Measurements from ENCODE around the gene TOLLIP.

Gene TOLLIP

DNA sequence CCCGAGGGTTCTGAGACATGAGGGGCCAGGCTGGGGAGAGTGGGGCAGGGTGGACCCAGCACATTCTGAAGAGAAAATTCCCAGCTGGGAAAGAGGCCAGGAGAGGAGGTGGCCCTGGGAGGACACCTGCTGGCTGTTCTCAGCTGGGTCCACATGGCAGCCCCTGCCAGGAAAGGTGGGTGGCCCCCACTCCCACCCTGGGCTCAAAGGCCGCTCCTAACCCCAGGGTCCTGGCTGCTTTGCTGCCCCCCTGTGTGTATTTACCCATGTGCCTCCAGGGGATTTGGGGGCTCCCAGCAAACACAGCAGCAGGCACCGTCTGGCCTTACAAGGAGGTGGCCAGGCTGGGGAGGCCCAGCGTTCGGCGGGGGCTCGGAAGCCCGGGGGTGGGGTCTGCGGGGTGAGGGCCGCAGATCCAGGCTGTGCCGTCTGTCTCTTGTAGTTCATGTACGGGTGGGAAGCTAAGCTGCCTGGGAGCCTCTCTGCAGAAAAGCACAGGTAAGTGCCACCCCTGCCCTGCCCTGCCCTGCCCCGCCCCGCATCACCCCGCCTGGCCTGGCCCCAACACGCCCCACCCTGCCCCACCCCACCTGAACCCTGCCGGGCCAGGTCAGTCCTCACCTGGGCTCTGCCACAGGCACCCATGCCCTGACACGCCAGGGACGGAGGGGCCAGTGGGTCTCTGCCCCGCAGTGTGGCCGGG, 75.9 kb downstream of the TOLLIP start:
- no peak for DNase-seq (ENCODE audit: low read depth in 2 of 3, low spot score in 2 of 3)

DNA sequence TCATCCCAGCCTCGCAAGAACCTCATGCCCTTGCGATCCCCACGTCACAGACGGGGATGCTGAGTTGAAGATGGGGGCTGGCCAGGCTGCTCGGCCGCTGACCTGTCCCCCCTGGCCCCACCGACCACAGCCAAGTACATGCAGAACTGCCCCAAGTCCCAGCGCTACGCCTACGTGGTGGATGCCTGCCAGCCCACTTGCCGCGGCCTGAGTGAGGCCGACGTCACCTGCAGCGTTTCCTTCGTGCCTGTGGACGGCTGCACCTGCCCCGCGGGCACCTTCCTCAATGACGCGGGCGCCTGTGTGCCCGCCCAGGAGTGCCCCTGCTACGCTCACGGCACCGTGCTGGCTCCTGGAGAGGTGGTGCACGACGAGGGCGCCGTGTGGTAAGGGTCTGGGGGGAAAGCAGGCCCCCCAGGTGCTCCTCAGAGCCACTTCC, 76.5 kb downstream of the TOLLIP start:
- no peak for DNase-seq (ENCODE audit: low read depth in 2 of 3, low spot score in 2 of 3)

DNA sequence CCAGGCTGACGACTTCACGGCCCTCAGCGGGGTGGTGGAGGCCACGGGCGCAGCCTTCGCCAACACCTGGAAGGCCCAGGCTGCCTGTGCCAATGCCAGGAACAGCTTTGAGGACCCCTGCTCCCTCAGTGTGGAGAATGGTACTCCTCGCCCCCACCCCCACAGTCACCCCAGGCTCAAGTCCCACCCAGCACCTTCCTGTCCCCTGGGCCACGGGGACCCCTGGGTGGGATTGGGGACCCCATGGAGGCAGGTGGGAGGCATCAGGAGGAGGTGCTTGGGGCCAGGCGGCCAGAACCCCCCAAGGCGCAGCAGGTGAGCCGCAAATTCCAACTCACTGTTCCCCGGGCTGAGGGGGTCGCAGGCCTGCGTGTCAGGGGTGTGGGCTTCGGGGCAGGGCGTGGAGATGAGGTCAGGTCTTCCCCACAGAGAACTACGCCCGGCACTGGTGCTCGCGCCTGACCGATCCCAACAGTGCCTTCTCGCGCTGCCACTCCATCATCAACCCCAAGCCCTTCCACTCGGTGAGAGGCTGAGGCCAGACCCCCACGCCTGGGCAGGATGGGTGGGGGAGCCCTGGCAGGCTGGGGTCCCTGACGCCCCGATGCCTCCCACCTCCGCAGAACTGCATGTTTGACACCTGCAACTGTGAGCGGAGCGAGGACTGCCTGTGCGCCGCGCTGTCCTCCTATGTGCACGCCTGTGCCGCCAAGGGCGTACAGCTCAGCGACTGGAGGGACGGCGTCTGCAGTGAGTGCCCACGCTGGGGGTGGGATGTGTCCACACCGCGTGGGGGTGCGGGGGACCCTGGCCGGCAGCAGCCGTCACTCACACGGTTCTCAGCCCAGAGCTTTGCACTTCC, 77.2 kb downstream of the TOLLIP start:
- DNase-seq (ENCODE audit: low read depth in 2 of 3, low spot score in 2 of 3), result no peak

DNA sequence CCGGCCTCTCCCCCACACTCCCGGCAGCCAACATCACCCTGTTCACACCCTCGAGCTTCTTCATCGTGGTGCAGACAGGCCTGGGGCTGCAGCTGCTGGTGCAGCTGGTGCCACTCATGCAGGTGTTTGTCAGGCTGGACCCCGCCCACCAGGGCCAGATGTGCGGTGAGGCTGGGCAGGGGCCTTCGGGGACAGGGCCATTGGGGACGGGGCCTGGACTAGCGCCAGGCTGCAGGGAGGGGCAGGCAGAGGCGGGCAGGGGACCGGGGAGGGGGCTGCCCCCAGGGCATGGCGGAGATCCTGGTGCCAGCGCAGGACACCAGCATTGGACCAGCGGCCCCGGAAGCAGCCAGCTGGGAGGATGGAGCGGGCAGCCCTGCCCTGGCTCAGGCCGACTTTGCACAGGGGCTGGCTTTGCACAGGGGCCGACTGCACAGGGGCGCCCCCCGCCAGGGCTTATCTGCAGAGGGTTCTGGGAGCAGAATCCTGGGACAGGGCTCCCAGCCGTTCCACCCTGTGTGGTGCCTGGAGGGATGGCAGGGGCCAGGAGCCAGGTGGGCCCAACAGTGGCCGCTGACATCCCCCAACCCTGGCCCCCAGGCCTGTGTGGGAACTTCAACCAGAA, 77.9 kb downstream of the TOLLIP start:
- no peak for DNase-seq (ENCODE audit: low read depth in 2 of 3, low spot score in 2 of 3)

DNA sequence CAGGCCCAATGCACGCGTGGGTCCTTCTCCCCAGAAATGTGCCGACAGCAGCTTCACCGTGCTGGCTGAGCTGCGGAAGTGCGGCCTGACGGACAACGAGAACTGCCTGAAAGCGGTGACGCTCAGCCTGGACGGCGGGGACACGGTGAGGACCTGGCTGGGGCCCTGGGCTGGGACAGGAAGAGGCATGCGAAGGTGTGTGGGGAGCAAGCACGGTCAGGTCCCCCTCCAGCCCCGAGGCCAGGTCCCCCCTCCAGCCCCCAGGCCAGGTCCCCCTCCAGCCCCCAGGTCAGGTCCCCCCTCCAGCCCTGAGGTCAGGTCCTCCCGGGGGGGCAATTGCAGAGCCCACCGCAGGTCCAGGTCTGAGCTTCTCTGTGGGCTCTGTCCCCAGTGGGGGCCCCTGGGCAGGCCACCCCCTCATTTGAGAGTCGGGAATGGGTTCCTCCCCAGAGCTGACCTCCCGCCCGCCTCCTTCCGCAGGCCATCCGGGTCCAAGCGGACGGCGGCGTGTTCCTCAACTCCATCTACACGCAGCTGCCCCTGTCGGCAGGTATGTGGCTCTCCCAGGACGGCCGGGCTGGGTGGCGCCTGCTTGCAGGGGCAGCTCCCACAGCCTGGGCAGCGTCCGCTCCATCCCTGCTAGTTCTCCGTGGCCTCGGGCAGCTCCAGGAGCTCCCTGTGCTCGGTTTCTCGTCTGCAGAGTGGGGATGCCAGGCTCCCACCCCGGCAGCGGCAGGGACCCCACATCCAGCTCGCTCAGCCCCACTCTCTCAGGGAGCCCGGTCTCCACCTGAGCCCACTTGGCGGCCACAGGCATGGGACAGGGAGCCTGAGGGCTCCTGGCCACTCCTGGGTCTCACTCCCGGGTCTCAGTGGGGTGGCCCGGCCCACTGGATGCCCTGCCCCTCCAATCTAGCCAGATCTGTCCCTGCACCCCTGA, 78.7 kb downstream of the TOLLIP start:
- DNase-seq (ENCODE audit: low read depth in 2 of 3, low spot score in 2 of 3), result no peak

DNA sequence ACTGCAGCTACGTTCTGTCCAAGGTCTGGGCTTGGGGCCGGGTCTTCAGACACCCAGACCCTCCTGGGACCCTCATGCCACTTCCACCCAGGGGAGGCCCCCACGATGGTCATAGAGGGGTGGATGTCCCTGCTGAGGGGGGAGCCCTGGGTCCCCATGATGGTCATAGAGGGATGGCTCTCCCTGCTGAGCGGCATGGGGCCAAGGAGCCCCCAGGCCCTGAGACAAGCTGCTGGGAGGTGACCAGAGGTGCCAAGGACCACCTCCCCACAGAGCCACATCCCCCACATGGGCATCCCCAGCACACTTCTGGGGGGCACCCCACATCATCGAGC, 79.3 kb downstream of the TOLLIP start:
- DNase-seq (ENCODE audit: low read depth in 2 of 3, low spot score in 2 of 3), result no peak

DNA sequence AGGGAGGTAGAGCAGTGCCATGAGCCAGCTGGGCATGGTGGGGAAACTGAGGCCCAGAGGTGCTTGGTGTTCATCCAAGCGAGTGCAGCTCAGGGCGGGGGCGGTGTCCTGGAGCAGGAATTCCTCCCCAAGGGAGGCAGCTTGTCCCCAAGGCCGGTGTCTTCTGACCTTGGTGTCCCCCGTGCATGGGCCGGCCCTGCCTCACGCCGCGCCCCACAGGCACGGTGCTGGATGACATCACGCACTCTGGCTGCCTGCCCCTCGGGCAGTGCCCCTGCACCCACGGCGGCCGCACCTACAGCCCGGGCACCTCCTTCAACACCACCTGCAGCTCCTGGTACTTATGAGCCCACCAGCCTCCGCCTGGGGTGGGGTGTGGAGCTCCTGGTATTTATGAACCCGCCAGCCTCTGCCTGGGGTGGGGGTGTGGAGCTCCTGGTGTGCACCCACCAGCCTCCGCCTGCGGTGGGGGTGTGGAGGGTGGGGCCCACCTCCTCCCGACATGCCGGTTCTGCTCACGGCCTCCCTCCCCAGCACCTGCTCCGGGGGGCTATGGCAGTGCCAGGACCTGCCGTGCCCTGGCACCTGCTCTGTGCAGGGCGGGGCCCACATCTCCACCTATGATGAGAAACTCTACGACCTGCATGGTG, 79.8 kb downstream of the TOLLIP start:
- no peak for DNase-seq (ENCODE audit: low read depth in 2 of 3, low spot score in 2 of 3)

DNA sequence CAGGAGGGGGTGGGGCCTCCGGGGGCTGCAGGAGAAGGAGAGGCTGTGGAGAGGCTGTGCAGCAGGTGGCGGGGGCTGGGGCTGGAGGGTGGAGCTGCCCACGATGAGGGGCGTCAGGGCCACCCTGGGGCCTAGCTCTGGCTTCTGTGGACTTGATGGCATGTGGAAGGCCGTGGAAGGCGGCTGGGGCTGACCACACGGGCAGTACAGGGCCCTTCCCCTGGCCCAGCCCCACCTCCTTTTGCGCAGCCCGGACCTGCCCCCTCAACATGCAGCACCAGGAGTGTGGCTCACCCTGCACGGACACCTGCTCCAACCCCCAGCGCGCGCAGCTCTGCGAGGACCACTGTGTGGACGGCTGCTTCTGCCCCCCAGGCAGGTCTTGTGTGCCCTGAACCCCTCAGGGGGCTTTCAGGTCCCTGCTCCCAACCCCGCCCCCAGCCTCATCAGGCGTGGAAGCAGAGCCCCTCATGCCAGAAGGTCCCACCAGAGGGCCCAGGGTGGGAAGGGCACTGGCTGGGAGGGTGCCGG, 80.4 kb downstream of the TOLLIP start:
- no peak for DNase-seq (ENCODE audit: low read depth in 2 of 3, low spot score in 2 of 3)

DNA sequence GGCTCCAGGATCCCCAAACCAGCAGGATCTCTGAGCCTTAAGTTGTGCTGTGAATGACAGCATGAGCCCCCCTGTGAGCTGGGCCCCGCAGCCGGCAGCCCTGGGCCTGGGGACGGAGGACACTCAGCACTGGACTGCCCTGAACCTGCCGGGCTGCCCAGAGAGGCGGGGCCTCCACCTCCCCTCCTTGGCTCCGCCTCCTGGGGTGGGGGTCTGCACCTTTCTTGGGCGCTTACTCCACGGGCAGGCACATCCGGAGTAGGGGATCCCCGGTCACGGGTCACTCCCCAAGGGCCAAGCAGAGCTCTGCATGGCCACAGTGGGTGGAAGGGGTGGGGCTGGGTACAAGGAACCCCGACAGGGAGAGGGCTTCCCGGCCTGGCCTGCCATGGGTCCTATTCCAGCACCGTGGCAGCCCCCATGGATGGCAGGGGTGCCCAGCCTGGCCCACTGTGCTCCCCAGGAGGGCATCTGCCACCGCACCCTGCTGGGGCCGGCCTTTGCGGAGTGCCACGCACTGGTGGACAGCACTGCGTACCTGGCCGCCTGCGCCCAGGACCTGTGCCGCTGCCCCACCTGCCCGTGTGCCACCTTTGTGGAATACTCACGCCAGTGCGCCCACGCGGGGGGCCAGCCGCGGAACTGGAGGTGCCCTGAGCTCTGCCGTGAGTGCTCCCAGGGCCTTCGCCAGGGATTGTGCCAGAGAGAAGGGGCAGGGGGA, 81.2 kb downstream of the TOLLIP start:
- no peak for DNase-seq (ENCODE audit: low read depth in 2 of 3, low spot score in 2 of 3)

DNA sequence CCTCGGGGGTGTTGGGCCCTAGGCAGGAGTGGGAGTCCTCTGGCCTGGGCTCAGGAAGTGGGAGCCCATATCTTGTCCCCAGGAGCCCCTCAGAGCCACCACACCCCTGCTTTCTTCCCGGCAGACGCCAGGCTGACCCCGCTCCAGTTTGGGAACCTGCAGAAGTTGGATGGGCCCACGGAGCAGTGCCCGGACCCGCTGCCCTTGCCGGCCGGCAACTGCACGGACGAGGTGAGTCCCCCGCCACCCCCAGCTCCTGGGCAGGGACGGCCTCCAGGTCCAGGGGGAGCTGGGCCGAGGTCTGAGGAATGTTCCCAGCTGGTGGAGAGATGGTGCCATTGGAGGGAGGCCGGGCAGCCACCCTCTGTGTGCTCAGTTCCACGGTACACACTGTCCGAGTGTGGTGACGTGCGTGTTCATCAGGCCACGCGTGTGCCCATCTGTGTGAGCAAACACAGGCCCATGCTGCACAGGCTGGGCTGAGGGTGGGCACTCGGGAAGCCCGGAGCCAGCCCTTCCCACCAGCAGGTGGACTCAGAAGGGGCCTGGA, 81.8 kb downstream of the TOLLIP start:
- no peak for DNase-seq (ENCODE audit: low read depth in 2 of 3, low spot score in 2 of 3)

DNA sequence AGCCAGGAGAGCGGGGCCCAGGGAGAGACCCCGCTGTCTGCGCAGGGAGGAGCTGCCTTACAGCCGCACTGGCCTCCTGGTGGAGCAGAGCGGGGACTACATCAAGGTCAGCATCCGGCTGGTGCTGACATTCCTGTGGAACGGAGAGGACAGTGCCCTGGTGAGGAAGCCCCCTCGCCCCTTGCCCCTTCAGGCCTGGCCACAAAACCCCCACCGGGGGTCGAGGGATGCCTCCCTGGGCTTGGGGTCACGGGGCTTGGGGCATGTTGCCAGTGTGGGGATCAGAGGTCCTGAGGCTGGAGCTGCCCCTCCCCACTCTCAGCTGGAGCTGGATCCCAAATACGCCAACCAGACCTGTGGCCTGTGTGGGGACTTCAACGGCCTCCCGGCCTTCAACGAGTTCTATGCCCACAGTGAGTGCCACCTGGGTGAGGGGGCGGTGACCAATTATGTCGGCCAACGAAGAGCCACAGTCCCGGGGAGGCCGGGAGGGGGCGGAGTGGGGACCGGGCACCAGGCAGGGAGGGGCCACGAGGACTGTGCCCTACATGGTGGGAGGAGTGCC, 82.4 kb downstream of the TOLLIP start:
- DNase-seq (ENCODE audit: low read depth in 2 of 3, low spot score in 2 of 3), result no peak

DNA sequence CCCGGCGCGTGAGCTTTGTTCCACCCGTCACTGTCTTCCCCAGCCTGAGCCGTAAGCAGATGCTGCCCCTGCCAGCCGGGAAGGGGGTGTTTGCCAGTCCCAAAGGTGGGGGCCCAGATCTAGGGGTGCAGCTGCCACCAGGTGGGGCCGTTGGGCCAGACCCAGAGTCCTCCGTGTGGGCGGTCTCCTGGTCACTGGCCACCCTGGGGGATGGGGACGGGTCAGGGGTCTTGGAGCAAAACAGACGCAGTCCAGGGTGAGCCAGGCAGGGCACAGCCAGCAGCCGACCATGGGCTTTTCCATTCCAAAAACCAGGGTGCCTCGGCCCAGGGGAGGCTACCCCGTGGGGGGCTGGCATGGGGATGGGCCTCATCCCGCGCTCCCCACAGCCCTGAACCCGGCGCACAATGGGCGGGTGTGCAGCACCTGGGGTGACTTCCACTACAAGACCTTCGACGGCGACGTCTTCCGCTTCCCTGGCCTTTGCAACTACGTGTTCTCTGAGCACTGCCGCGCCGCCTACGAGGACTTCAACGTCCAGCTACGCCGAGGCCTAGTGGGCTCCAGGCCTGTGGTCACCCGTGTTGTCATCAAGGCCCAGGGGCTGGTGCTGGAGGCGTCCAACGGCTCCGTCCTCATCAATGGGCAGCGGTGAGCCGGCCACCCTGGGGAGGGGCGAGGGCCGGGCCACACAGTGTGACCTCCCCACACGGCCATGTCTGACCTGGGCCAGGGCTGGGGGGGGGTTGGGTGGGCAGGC, 83.0 kb downstream of the TOLLIP start:
- no peak for DNase-seq (ENCODE audit: low read depth in 2 of 3, low spot score in 2 of 3)

DNA sequence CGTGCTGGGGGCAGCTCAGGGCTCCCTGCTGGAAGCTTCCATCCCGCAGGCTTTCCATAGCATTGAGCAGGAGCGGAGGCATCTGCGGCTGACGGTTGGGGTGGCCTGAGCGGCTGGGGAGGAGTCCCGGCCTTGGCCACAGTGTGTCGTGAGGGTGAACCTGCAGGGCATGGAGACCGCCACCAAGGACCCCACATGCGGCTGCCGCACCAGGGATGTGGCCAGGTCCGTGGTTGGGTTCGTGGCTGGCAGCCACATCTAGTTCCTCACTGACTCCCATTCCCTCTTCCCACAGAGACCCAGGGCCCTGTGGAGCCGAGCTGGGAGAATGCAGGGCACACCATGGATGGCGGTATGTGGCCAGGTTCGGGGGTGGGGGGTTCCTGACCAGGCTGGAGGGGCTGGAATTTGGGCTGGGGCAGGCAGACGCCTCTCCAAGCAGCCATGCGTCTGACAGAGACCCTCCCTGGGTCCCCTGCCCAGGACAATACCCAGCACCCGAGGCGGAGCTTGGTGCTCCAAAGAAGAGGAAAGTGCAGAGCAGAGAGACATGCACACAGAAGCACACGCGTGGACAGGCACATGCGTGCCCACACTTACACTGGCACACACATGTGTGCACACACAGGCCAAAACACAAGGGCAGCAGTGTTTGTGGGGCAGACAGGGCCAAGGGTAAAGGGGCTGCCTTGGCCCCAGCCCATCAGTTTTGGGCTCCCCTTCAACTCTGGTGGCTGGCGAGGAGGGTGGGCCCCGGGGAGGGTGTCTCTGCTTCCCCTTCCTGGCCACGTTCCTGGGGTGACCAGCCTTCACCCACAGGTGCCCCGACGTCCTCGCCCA, 83.8 kb downstream of the TOLLIP start:
- no peak for DNase-seq (ENCODE audit: low read depth in 2 of 3, low spot score in 2 of 3)

DNA sequence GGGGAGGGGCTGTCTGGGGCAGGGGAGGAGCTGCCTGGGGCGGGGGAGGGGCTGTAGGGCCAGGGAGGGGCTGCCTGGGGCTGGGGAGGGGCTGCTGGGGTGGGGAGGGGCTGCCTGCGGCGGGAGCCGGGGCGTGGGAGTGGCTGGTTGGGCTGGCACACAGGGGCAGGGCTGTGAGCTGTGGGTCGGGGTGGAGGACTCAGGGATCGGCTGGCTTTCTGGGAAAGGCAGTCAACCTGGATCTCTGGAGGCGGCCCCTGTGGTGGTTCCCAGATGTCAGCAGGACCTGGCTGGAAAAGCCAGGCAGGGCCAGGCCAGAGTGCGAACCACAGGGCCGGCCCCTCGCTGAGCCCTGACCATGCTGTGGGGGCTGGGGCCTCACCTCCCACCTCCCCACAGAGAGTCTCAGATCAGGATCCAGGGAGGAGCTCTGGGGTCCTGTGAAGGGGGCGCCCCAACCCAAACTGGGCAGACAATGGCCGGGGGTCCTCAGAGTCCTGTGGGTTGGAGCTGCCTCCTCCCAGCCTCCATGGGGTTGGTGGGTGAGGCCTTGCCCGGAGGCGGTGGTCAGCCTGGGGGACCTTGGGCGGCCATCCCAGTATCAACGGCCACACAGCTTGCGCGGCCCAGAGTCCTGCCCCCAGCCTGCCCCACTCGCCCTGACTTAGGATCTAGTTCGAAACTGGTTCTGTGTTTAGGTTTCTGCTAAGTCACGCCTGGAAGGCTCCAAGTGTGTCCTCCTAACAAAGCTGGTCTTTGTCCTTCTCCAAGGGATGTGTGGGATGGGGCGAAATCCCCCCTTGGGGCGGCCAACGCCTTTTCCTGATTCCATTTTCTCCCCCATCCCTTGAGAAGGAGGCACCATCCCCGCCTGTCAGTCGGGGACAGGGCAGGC, 84.7 kb downstream of the TOLLIP start:
- no peak for DNase-seq (ENCODE audit: low read depth in 2 of 3, low spot score in 2 of 3)
